DND-41 (cell line): Measurements from ENCODE around the gene SPATA17.

ENCODE experiments used
- ATAC-seq: fragments of 200-7000 bp; cut with Tn5 transposase; 3 replicates; pipeline ENCODE4 v1.9.1; 2021; ENCODE audit warnings: low read depth; ENCODE audit not compliant: insufficient read depth
- DNase-seq: peaks from one replicate; pipeline ENCODE4 v3.0.0-alpha.2; 2020
- H2AFZ ChIP-seq: 2 replicates; pipeline ENCODE4 v1.6.0; 2012; ENCODE audit warnings: low read depth, low read length
- H3K27ac ChIP-seq: 2 replicates; pipeline ENCODE4 v1.5.1; 2012; ENCODE audit warnings: low read length, inconsistent platforms
- H3K27me3 ChIP-seq: fragments of 200-600 bp; sonication (generic); 2 replicates; pipeline ENCODE4 v1.6.0; 2012; ENCODE audit warnings: low read length, mild to moderate bottlenecking, inconsistent platforms; ENCODE audit not compliant: insufficient read depth, poor library complexity
- H3K36me3 ChIP-seq: 2 replicates; pipeline ENCODE4 v1.5.1; 2012; ENCODE audit warnings: low read length, inconsistent platforms; ENCODE audit not compliant: insufficient read depth
- H3K4me1 ChIP-seq: 2 replicates; pipeline ENCODE4 v1.5.1; 2012; ENCODE audit warnings: mild to moderate bottlenecking, low read length; ENCODE audit not compliant: insufficient read depth
- H3K4me2 ChIP-seq: 2 replicates; pipeline ENCODE4 v1.6.0; 2012; ENCODE audit warnings: mild to moderate bottlenecking, moderate library complexity, low read length, inconsistent platforms; ENCODE audit not compliant: insufficient read depth
- H3K4me3 ChIP-seq, 2 experiments: fragments of 200-600 bp in 1 of 2; shearing (Covaris generic) in 1 of 2; 2 replicates each; pipeline ENCODE4 v1.5.1; 2012 to 2016; ENCODE audit warnings: inconsistent platforms in 2 of 2, low read length in 2 of 2, mild to moderate bottlenecking in 2 of 2, low read depth in 1 of 2, moderate library complexity in 1 of 2
- H3K79me2 ChIP-seq: 2 replicates; pipeline ENCODE4 v1.6.0; 2012; ENCODE audit warnings: low read length, inconsistent platforms; ENCODE audit not compliant: insufficient read depth
- H3K9ac ChIP-seq: 2 replicates; pipeline ENCODE4 v1.6.0; 2012; ENCODE audit warnings: low read depth, mild to moderate bottlenecking, inconsistent platforms, low read length, moderate library complexity
- H3K9me3 ChIP-seq: 2 replicates; pipeline ENCODE4 v1.5.1; 2012; ENCODE audit warnings: low read length, moderate library complexity, mild to moderate bottlenecking, inconsistent platforms; ENCODE audit not compliant: insufficient read depth, severe bottlenecking
- H4K20me1 ChIP-seq: 2 replicates; pipeline ENCODE4 v1.6.0; 2012; ENCODE audit warnings: low read length; ENCODE audit not compliant: insufficient read depth
- EZH2 ChIP-seq: IDR thresholded peaks from 3 replicates; pipeline ENCODE4 v1.6.1; 2012; ENCODE audit warnings: borderline replicate concordance, low read depth, mild to moderate bottlenecking, moderate library complexity, low read length, inconsistent platforms; ENCODE audit not compliant: severe bottlenecking
- TF ChIP-seq, protein P1 (sequence below): IDR thresholded peaks from 2 replicates; pipeline ENCODE4 v1.5.1; 2012; ENCODE audit warnings: borderline replicate concordance, low read length, moderate library complexity, mild to moderate bottlenecking; ENCODE audit not compliant: poor library complexity, severe bottlenecking; ENCODE audit errors: extremely low read depth

Gene SPATA17

GRCh38 chr1:217590598-217590997 is 40.5 kb upstream of the SPATA17 start:
- H3K4me1 ChIP-seq, result no peaks in the 10 kb centered on the region
- no peak overlapping the region for H3K27ac ChIP-seq
- no peak overlapping the region for H3K4me2 ChIP-seq
- TF ChIP-seq EZH2, result no peak
- TF ChIP-seq, protein P1, sequence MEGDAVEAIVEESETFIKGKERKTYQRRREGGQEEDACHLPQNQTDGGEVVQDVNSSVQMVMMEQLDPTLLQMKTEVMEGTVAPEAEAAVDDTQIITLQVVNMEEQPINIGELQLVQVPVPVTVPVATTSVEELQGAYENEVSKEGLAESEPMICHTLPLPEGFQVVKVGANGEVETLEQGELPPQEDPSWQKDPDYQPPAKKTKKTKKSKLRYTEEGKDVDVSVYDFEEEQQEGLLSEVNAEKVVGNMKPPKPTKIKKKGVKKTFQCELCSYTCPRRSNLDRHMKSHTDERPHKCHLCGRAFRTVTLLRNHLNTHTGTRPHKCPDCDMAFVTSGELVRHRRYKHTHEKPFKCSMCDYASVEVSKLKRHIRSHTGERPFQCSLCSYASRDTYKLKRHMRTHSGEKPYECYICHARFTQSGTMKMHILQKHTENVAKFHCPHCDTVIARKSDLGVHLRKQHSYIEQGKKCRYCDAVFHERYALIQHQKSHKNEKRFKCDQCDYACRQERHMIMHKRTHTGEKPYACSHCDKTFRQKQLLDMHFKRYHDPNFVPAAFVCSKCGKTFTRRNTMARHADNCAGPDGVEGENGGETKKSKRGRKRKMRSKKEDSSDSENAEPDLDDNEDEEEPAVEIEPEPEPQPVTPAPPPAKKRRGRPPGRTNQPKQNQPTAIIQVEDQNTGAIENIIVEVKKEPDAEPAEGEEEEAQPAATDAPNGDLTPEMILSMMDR, result no peak
- ATAC-seq, result no peak
- H3K4me3 ChIP-seq, result no peak overlapping the region
- H3K36me3 ChIP-seq, result no peaks in the 10 kb centered on the region
- H3K9me3 ChIP-seq, result no peaks in the 10 kb centered on the region
- DNase-seq, result no peak
- H2AFZ ChIP-seq, result no peak overlapping the region
- H3K9ac ChIP-seq, result no peak overlapping the region
- no peaks in the 10 kb centered on the region for H3K27me3 ChIP-seq
- no peaks in the 10 kb centered on the region for H3K79me2 ChIP-seq
- H4K20me1 ChIP-seq, result no peaks in the 10 kb centered on the region

GRCh38 chr1:217599154-217599553 is 32.0 kb upstream of the SPATA17 start:
- Histone ChIP-seq H3K36me3 (no peaks in the 10 kb centered on the region; the same call in 1 of the 2 replicates), H3K79me2 (no peaks in the 10 kb centered on the region), H3K4me1 (no peaks in the 10 kb centered on the region), H2AFZ (no peak overlapping the region), H3K4me2 (no peak overlapping the region), H3K4me3 (no peak overlapping the region), H3K27ac (no peak overlapping the region), H4K20me1 (no peaks in the 10 kb centered on the region), H3K9ac (no peak overlapping the region), H3K9me3 (no peaks in the 10 kb centered on the region), H3K27me3 (no peaks in the 10 kb centered on the region)
- DNase-seq (no peak), ATAC-seq (no peak)
- TF ChIP-seq EZH2, result no peak
- TF ChIP-seq, protein P1, result no peak

GRCh38 chr1:217602380-217602779 is 28.8 kb upstream of the SPATA17 start:
- no peaks in the 10 kb centered on the region for H3K4me1 ChIP-seq
- H3K9me3 ChIP-seq, result no peaks in the 10 kb centered on the region
- no peak overlapping the region for H3K9ac ChIP-seq
- H3K4me3 ChIP-seq, result no peak overlapping the region
- no peak for ATAC-seq
- no peak overlapping the region for H3K4me2 ChIP-seq
- no peak for DNase-seq
- no peak overlapping the region for H2AFZ ChIP-seq
- TF ChIP-seq, protein P1, result no peak
- TF ChIP-seq EZH2, result no peak
- no peaks in the 10 kb centered on the region for H3K27me3 ChIP-seq
- no peak overlapping the region for H3K27ac ChIP-seq
- no peaks in the 10 kb centered on the region for H3K79me2 ChIP-seq
- no peaks in the 10 kb centered on the region for H4K20me1 ChIP-seq
- peaks cover 5% of the 10 kb centered on the region; the same call in 1 of the 2 replicates for H3K36me3 ChIP-seq

DNA sequence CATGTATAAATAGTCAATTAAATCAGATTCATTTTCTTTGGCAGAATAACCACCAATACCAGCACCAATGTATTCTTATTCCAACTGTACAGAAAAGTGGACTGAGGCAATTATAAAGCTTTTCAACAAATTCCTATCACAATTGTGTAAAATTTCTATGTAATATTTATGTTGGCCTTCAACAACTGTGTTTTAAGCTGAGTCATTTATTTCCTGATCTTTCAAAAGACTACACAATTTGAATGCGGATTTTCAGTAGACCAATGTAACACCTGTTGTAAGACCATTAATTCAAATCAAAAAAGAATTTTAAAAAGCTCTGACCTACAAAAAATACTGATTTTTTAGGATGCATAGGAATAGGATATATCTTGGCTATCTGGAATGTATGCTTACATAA is 25.8 kb upstream of the SPATA17 start:
- H3K36me3 ChIP-seq, result peaks cover 23% of the 10 kb centered on the region; the same call in 1 of the 2 replicates
- H3K9me3 ChIP-seq, result no peaks in the 10 kb centered on the region
- TF ChIP-seq, protein P1, result no peak
- no peak for TF ChIP-seq EZH2
- H3K27ac ChIP-seq, result no peak overlapping the region
- H4K20me1 ChIP-seq, result no peaks in the 10 kb centered on the region
- no peak overlapping the region for H2AFZ ChIP-seq
- H3K4me3 ChIP-seq, result no peak overlapping the region
- H3K79me2 ChIP-seq, result no peaks in the 10 kb centered on the region
- H3K4me2 ChIP-seq, result no peak overlapping the region
- H3K4me1 ChIP-seq, result no peaks in the 10 kb centered on the region
- no peaks in the 10 kb centered on the region for H3K27me3 ChIP-seq
- ATAC-seq (no peak), DNase-seq (no peak)
- no peak overlapping the region for H3K9ac ChIP-seq
